ENCODE measurements around the gene DNER.
"Not testable (repeated sequence)": the region's sequence is repeated elsewhere in the genome, so short reads cannot be mapped to it uniquely, and the experiment has no call there.

Gene DNER

GRCh38 chr2:229719926-229720647 is 5.7 kb upstream of the DNER start:
- no peak for DNase-seq
- in situ Hi-C loops (cut with MboI; ENCODE audit: low pct_unique_long_range_greater_than_20kb, low sequenced_read_pairs) = no loop called here

GRCh38 chr2:229718057-229718456 is 3.7 kb upstream of the DNER start:
- in situ Hi-C loops (cut with MboI; ENCODE audit: low pct_unique_long_range_greater_than_20kb, low sequenced_read_pairs) = no loop called here
- no peak for DNase-seq

DNA sequence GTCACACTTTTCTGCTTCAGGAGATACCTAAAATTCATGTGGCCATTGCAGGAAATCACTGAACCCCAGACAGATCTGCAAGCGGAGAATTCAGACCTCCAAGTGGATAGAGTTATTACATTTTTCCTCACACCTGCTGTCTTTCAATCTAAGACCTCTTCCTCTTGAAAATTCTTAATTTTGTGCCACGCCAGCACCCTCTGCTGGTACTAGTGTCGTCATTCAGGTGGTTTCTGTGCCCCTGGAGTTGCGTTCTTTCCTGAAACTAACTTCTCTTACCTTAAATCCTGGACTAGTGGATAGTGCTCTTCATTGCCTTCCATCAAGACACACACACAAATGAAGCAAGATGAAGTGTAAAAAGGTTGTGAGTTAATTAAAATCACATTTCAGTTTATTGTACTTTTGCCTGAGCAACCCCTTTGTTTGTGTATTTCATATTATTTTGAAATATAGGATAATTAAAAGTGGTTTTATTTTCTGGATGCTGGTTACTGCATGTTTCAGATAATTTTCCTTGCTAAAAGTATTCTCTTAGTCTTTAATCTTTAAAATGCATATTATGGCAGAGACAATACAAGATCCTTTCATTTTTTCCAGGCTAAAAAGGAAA is 1.6 kb upstream of the DNER start:
- in situ Hi-C loops (cut with MboI; ENCODE audit: low pct_unique_long_range_greater_than_20kb, low sequenced_read_pairs) = no loop called here
- peak; percentile 52 for DNase-seq

- DNase-seq = peak; percentile 51
- in situ Hi-C loops (cut with MboI; ENCODE audit: low pct_unique_long_range_greater_than_20kb, low sequenced_read_pairs) = no loop called here
Observed at GRCh38 chr2:229714736-229715541, 584 bp upstream of the DNER start.

- no peak for DNase-seq
- in situ Hi-C loops (cut with MboI; ENCODE audit: low pct_unique_long_range_greater_than_20kb, low sequenced_read_pairs) = no loop called here
Observed at GRCh38 chr2:229713371-229714079, 830 bp downstream of the DNER start.

GRCh38 chr2:229712136-229712535 is 2.2 kb downstream of the DNER start:
- no peak for DNase-seq
- in situ Hi-C loops (cut with MboI; ENCODE audit: low pct_unique_long_range_greater_than_20kb, low sequenced_read_pairs) = no loop called here

GRCh38 chr2:229708335-229708734 is 6.0 kb downstream of the DNER start:
- in situ Hi-C loops (cut with MboI; ENCODE audit: low pct_unique_long_range_greater_than_20kb, low sequenced_read_pairs) = no loop called here
- DNase-seq = no peak

GRCh38 chr2:229703909-229704630 is 10.3 kb downstream of the DNER start:
- in situ Hi-C loops (cut with MboI; ENCODE audit: low pct_unique_long_range_greater_than_20kb, low sequenced_read_pairs) = no loop called here
- no peak for DNase-seq

GRCh38 chr2:229701716-229702115 is 12.6 kb downstream of the DNER start:
- in situ Hi-C loops (cut with MboI; ENCODE audit: low pct_unique_long_range_greater_than_20kb, low sequenced_read_pairs) = no loop called here
- no peak for DNase-seq

GRCh38 chr2:229701062-229701461 is 13.3 kb downstream of the DNER start:
- in situ Hi-C loops (cut with MboI; ENCODE audit: low pct_unique_long_range_greater_than_20kb, low sequenced_read_pairs) = no loop called here
- no peak for DNase-seq

DNA sequence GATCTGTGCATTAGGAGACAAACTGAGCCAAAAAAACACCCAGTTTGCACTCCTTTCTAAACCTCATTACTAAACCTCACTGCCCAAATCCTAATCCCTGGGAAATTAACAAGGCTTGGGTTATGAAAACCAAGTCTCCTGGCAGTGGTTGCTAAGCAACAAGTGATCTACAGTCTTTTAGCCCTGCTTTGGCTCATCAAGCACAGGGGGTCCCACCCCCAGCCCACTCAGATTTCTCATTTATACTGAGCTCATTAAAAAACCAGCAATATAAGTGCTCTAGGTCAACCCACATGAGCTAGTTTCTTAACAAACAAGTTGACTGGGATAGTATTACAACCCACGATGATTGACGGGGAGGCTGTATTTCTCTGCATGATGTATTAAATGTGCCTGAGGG is 18.4 kb downstream of the DNER start:
- in situ Hi-C loops (cut with MboI; ENCODE audit: low pct_unique_long_range_greater_than_20kb, low sequenced_read_pairs) = no loop called here
- no peak for DNase-seq

GRCh38 chr2:229693845-229694244 is 20.5 kb downstream of the DNER start:
- DNase-seq; in situ Hi-C loops (cut with MboI; ENCODE audit: low pct_unique_long_range_greater_than_20kb, low sequenced_read_pairs): not testable (repeated sequence)

DNA sequence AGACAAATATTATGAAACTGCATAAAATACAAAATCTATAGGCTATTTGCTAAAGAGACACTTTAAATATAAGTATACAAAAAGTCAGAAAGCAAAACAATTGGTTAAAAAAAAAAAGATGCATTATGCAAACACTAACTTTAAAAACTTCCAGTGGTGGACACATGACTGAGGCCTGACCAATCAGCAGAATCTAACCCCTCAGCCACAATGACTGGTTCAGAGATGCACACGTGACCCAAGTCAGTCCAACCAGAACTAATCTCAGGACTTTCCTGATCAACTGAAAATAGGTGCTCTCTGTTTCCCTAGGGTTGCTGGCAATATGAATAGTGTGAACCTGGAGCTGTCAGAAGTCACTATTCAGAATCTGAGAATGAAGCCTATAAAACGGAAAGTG is 22.7 kb downstream of the DNER start:
- no peak for DNase-seq
- in situ Hi-C loops (cut with MboI; ENCODE audit: low pct_unique_long_range_greater_than_20kb, low sequenced_read_pairs) = no loop called here

- no peak for DNase-seq
- in situ Hi-C loops (cut with MboI; ENCODE audit: low pct_unique_long_range_greater_than_20kb, low sequenced_read_pairs) = no loop called here
Observed at GRCh38 chr2:229689307-229689839, 25.0 kb downstream of the DNER start.

DNA sequence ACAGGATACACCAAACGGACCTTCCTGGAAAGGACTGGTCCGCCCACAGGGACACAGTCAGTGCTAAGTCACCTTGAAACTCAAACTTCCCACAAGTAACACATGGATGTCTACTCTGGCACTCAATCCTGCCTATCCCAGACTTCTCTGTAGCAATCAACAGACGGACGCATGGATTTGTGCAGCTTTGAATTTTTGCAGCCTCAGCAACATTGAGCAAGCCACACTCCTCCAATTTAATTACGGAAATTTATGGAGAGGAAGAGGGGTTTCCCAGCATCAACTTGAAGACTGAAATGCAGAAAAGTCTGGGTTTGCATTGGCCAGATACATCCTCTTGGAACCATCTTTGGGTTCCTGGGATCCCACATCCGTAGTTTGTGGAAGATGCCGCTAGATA is 26.2 kb downstream of the DNER start:
- no peak for DNase-seq
- in situ Hi-C loops (cut with MboI; ENCODE audit: low pct_unique_long_range_greater_than_20kb, low sequenced_read_pairs) = no loop called here

DNA sequence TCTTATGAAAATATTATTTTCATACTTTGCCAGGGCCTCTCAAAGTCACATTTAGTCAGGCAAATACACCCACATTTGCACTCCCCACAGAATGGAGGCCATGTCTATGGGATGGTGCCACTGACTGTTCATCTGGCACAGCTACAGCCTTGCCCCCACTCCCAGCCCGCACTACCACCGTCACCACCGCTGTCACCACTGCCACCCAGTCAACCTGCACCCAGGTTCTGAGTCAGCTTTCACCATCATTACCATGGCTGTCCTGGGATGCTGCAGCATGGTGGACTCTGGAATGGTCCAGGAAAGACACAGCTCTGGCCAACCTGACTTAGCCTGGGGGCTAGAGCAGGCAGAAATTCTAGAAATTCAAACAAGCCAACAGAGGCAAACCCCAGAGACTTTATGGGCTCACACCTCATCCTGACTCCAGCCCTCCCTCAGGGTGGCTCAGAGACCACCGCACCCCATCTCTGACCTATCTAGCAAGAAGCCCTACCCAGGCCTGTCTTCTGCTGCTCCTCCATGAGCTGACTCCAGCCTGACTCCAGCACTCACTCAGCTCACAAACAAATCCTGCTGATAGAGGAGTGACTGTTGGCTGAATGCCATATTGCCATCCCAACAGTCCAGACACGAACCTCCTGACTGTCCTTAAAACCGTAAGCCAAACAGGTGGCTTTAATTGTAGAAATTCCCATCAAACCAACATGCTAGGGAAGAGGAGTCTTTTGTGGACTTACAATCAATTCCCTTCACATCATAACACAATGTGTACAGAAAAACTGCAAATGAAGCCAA is 28.0 kb downstream of the DNER start:
- in situ Hi-C loops (cut with MboI; ENCODE audit: low pct_unique_long_range_greater_than_20kb, low sequenced_read_pairs) = no loop called here

GRCh38 chr2:229684942-229685562 is 29.3 kb downstream of the DNER start:
- in situ Hi-C loops (cut with MboI; ENCODE audit: low pct_unique_long_range_greater_than_20kb, low sequenced_read_pairs) = no loop called here

More for the DNA sequence above, 28.0 kb downstream of the DNER start:
- DNase-seq = no peak

More at GRCh38 chr2:229684942-229685562, 29.3 kb downstream of the DNER start:
- no peak for DNase-seq

Measured in KBM-7 (cell line).